IMR-90 (cell line): ENCODE data around the gene FAM219A. TPM values are rescaled to one million over a fixed set of nuclear protein-coding genes. Genes with fewer than 3 reads are reported as not detected.

Experiments
- ATAC-seq: fragments of 200-7000 bp; cut with Tn5 transposase; 2 replicates; pipeline ENCODE4 v1.9.1; 2020; ENCODE audit warnings: low read depth, mild to moderate bottlenecking, moderate library complexity
- BruUV-seq: library from RNA; stranded (reverse); fragments of 400-500 nt; replicated peaks from 2 replicates; lab custom pipeline; 2021; lab: Mats Ljungman, UMichigan
- CTCF ChIA-PET: fragments of 300-600 bp; formaldehyde crosslinking; extraction: SDS; loops from one replicate; lab custom pipeline; 2021; ENCODE audit warnings: antibody characterized with exemption; lab: Yijun Ruan, JAX
- POLR2A ChIA-PET: fragments of 300-600 bp; sonication (Branson Sonifier 250); formaldehyde crosslinking; loops from one replicate; lab custom pipeline; 2022; ENCODE audit warnings: antibody characterized with exemption; ENCODE audit not compliant: unreplicated experiment; lab: Charles Lee
- DNase-seq: peaks from one replicate; pipeline ENCODE4 v3.0.0; 2013
- H2AFZ ChIP-seq: replicated peaks from 2 replicates; pipeline ENCODE3; 2013; ENCODE audit warnings: low read length, mild to moderate bottlenecking; ENCODE audit not compliant: poor library complexity
- H2AK5ac ChIP-seq: 2 replicates; pipeline ENCODE4 v1.6.1; 2013; ENCODE audit warnings: low read depth, low read length, inconsistent platforms
- H2AK9ac ChIP-seq: replicated peaks from 2 replicates; pipeline ENCODE3; 2013; ENCODE audit warnings: mild to moderate bottlenecking, low read depth, low read length, moderate library complexity; ENCODE audit not compliant: poor library complexity
- H2BK120ac ChIP-seq: 2 replicates; pipeline ENCODE4 v1.6.1; 2013; ENCODE audit warnings: low read depth, low read length, inconsistent platforms
- H2BK15ac ChIP-seq: 3 replicates; pipeline ENCODE4 v1.6.1; 2013; ENCODE audit warnings: low read depth, low read length, inconsistent platforms
- H2BK20ac ChIP-seq: 2 replicates; pipeline ENCODE4 v1.6.1; 2013; ENCODE audit warnings: low read depth, mild to moderate bottlenecking, inconsistent platforms, low read length, moderate library complexity
- H2BK5ac ChIP-seq: 2 replicates; pipeline ENCODE4 v1.6.1; 2013; ENCODE audit warnings: mild to moderate bottlenecking, low read depth, low read length, inconsistent platforms; ENCODE audit not compliant: poor library complexity, severe bottlenecking
- H3K14ac ChIP-seq: replicated peaks from 2 replicates; pipeline ENCODE4 v1.6.1; 2013; ENCODE audit warnings: low read depth, low read length, inconsistent platforms
- H3K18ac ChIP-seq: 2 replicates; pipeline ENCODE4 v1.6.1; 2013; ENCODE audit warnings: low read depth, low read length, control low read depth
- H3K23ac ChIP-seq: 2 replicates; pipeline ENCODE4 v1.6.1; 2013; ENCODE audit warnings: low read depth, low read length, inconsistent platforms
- H3K27ac ChIP-seq: 2 replicates; pipeline ENCODE4 v1.5.1; 2013; ENCODE audit warnings: mild to moderate bottlenecking, control low read depth, low read length; ENCODE audit not compliant: insufficient read depth
- H3K27me3 ChIP-seq: 2 replicates; pipeline ENCODE4 v1.6.1; 2013; ENCODE audit warnings: low read length; ENCODE audit not compliant: control insufficient read depth, insufficient read depth
- H3K36me3 ChIP-seq: 2 replicates; pipeline ENCODE4 v1.6.1; 2013; ENCODE audit warnings: low read length, mixed read lengths; ENCODE audit not compliant: control insufficient read depth, insufficient read depth
- H3K4ac ChIP-seq: 2 replicates; pipeline ENCODE4 v1.6.1; 2013; ENCODE audit warnings: low read depth, low read length, inconsistent platforms
- H3K4me1 ChIP-seq: 2 replicates; pipeline ENCODE4 v1.6.1; 2013; ENCODE audit warnings: low read length, mixed read lengths; ENCODE audit not compliant: control insufficient read depth, insufficient read depth
- H3K4me2 ChIP-seq: 2 replicates; pipeline ENCODE4 v1.6.1; 2013; ENCODE audit warnings: low read depth, mild to moderate bottlenecking, control low read depth, low read length, moderate library complexity
- H3K4me3 ChIP-seq: 2 replicates; pipeline ENCODE4 v1.5.1; 2013; ENCODE audit warnings: low read depth, mild to moderate bottlenecking, control low read depth, low read length, moderate library complexity; ENCODE audit not compliant: insufficient read depth
- H3K56ac ChIP-seq: 2 replicates; pipeline ENCODE4 v1.6.1; 2013; ENCODE audit warnings: low read length, inconsistent platforms; ENCODE audit not compliant: insufficient read depth; ENCODE audit errors: extremely low read depth
- H3K79me1 ChIP-seq, 2 experiments: 2 replicates each; pipeline ENCODE4 v1.6.1; 2013; ENCODE audit warnings: low read length in 2 of 2, inconsistent platforms in 1 of 2, low read depth in 1 of 2
- H3K9ac ChIP-seq: 2 replicates; pipeline ENCODE4 v1.6.1; 2013; ENCODE audit warnings: low read depth, low read length, control low read depth
- H3K9me1 ChIP-seq: 2 replicates; pipeline ENCODE4 v1.6.1; 2013; ENCODE audit warnings: low read length, inconsistent platforms; ENCODE audit not compliant: insufficient read depth
- H3K9me3 ChIP-seq: 2 replicates; pipeline ENCODE4 v1.6.1; 2013; ENCODE audit warnings: low read length; ENCODE audit not compliant: control insufficient read depth, insufficient read depth
- H4K20me1 ChIP-seq: 2 replicates; pipeline ENCODE4 v1.6.1; 2013; ENCODE audit warnings: low read length, inconsistent platforms; ENCODE audit not compliant: insufficient read depth
- H4K5ac ChIP-seq: 2 replicates; pipeline ENCODE4 v1.6.1; 2013; ENCODE audit warnings: mild to moderate bottlenecking, low read depth, low read length, control low read depth
- H4K8ac ChIP-seq, 2 experiments: 2 replicates each; pipeline ENCODE4 v1.6.1; 2013; ENCODE audit warnings: low read depth in 2 of 2, low read length in 2 of 2, control low read depth in 1 of 2, inconsistent platforms in 1 of 2
- H4K91ac ChIP-seq: 2 replicates; pipeline ENCODE4 v1.6.1; 2013; ENCODE audit warnings: low read depth, low read length, inconsistent platforms; ENCODE audit not compliant: insufficient read depth
- BHLHE40 ChIP-seq: fragments of 150-350 bp; IDR thresholded peaks from 2 replicates; pipeline ENCODE4 v1.6.1; 2016; ENCODE audit warnings: mild to moderate bottlenecking, low read depth, low read length
- CEBPB ChIP-seq: IDR thresholded peaks from 2 replicates; pipeline ENCODE4 v1.6.1; 2012; ENCODE audit warnings: low read depth, low read length, improper control_type of control experiment
- CHD1 ChIP-seq: IDR thresholded peaks from 2 replicates; pipeline ENCODE4 v1.6.1; 2012; ENCODE audit warnings: low read depth, low read length, improper control_type of control experiment
- CTCF ChIP-seq: conservative IDR thresholded peaks from 2 replicates; pipeline ENCODE4 v1.5.1; 2012; ENCODE audit warnings: mild to moderate bottlenecking, low read depth, low read length, improper control_type of control experiment
- ELK1 ChIP-seq: fragments of 150-350 bp; IDR thresholded peaks from 2 replicates; pipeline ENCODE4 v1.6.1; 2016; ENCODE audit warnings: low read depth, mild to moderate bottlenecking, low read length, moderate library complexity, borderline replicate concordance
- FOS ChIP-seq: fragments of 150-350 bp; IDR thresholded peaks from 2 replicates; pipeline ENCODE4 v1.6.1; 2016; ENCODE audit warnings: low read depth, low read length
- MAFK ChIP-seq: IDR thresholded peaks from 2 replicates; pipeline ENCODE4 v1.6.1; 2012; ENCODE audit warnings: low read depth, low read length, improper control_type of control experiment
- MAZ ChIP-seq: IDR thresholded peaks from 2 replicates; pipeline ENCODE4 v1.6.1; 2012; ENCODE audit warnings: low read depth, mild to moderate bottlenecking, low read length, improper control_type of control experiment, moderate library complexity, borderline replicate concordance
- MXI1 ChIP-seq: IDR thresholded peaks from 2 replicates; pipeline ENCODE4 v1.6.1; 2012; ENCODE audit warnings: low read depth, mild to moderate bottlenecking, low read length, moderate library complexity, borderline replicate concordance
- NFE2L2 ChIP-seq: fragments of 150-350 bp; IDR thresholded peaks from 2 replicates; pipeline ENCODE4 v1.6.1; 2016; ENCODE audit warnings: low read depth, mild to moderate bottlenecking, low read length
- POLR2A ChIP-seq: IDR thresholded peaks from 2 replicates; pipeline ENCODE4 v1.6.1; 2012; ENCODE audit warnings: mild to moderate bottlenecking, low read depth, low read length
- RAD21 ChIP-seq: IDR thresholded peaks from 2 replicates; pipeline ENCODE4 v1.6.1; 2012; ENCODE audit warnings: low read length, improper control_type of control experiment
- RCOR1 ChIP-seq: IDR thresholded peaks from 2 replicates; pipeline ENCODE4 v1.6.1; 2012; ENCODE audit warnings: mild to moderate bottlenecking, low read length, improper control_type of control experiment; ENCODE audit not compliant: insufficient replicate concordance
- RFX5 ChIP-seq: IDR thresholded peaks from 2 replicates; pipeline ENCODE4 v1.8.0; 2012; ENCODE audit warnings: low read depth, mild to moderate bottlenecking, low read length, moderate library complexity
- SMC3 ChIP-seq: fragments of 150-350 bp; IDR thresholded peaks from 2 replicates; pipeline ENCODE4 v1.6.1; 2016; ENCODE audit warnings: low read depth, mild to moderate bottlenecking, antibody characterized with exemption, low read length, moderate library complexity
- USF2 ChIP-seq: fragments of 150-350 bp; IDR thresholded peaks from 2 replicates; pipeline ENCODE4 v1.6.1; 2017; ENCODE audit warnings: mild to moderate bottlenecking, antibody characterized with exemption, low read length, low read depth
- WGBS, 2 experiments: methylation state at CpG; one replicate each; pipeline versions ENCODE4 v1.1.5 to v1.1.7; 2013; ENCODE audit warnings: missing lambda C conversion rate in 2 of 2; ENCODE audit not compliant: insufficient read length in 1 of 2; ENCODE audit errors: extremely low coverage in 2 of 2; 5-methylcytosine and 5-hydroxymethylcytosine counted together
- dilution Hi-C: fragments of 300-500 bp; cut with HindIII; formaldehyde crosslinking; loops from one replicate; pipeline ENCODE4 v1.14.3; 2018; ENCODE audit warnings: low sequenced_read_pairs; ENCODE audit not compliant: unreplicated experiment
- in situ Hi-C: fragments of 300-500 bp; cut with MboI; formaldehyde crosslinking; loops from 3 replicates; pipeline ENCODE4 v1.14.3; 2019; ENCODE audit warnings: low sequenced_read_pairs, inconsistent platforms, mixed read lengths
- intact Hi-C: fragments of 100-400 bp; cut with micrococcal nuclease; formaldehyde crosslinking; loops from 2 replicates; pipeline ENCODE4 v1.10.0; 2022
- polyA plus RNA-seq, 3 experiments: library from polyadenylated mRNA; depleted of rRNA; stranded (reverse); fragments of >200 nt; gene quantifications; 2 replicates each; pipeline ENCODE4 v1.2.3, GENCODE V29; 2012; ENCODE audit warnings: low replicate concordance in 1 of 3
- total RNA-seq: library from RNA; depleted of rRNA; stranded (reverse); fragments of >200 nt; gene quantifications from 2 replicates; pipeline ENCODE4 v1.2.3, GENCODE V29; 2012

Gene FAM219A
- total and polyA plus RNA-seq, 2 of the 4 experiments (the other 2 are of a cell fraction): 4.8 to 20.8 TPM

- H3K9ac ChIP-seq: no peak overlapping the region
- no peak overlapping the region for H3K56ac ChIP-seq
- no peak overlapping the region for H2BK20ac ChIP-seq
- intact Hi-C loops: no loop called here
- no peak overlapping the region for H3K4me2 ChIP-seq
- no peaks in the 10 kb centered on the region for H3K9me3 ChIP-seq
- H3K4me3 ChIP-seq: no peak overlapping the region
- H4K5ac ChIP-seq: no peak overlapping the region
- no peaks in the 10 kb centered on the region for H3K27me3 ChIP-seq
- no peaks in the 10 kb centered on the region for H3K79me1 ChIP-seq
- H3K23ac ChIP-seq: no peak overlapping the region
- no peak overlapping the region for H3K14ac ChIP-seq
- BruUV-seq: no TSS peak
- no peak overlapping the region for H2BK120ac ChIP-seq
- H3K36me3 ChIP-seq: peaks cover 52% of the 10 kb centered on the region
- no peak overlapping the region for H2BK15ac ChIP-seq
- no peak overlapping the region for H2AK9ac ChIP-seq
- no peak overlapping the region for H3K18ac ChIP-seq
- H2BK5ac ChIP-seq: no peak overlapping the region
- ATAC-seq (no peak), DNase-seq (no peak)
- H2AK5ac ChIP-seq: no peak overlapping the region
- WGBS, 2 experiments: 90% methylated on average over 2 of the region's 12 CpGs; no CpG with 5 or more reads in 1 of the 2 experiments
- H4K8ac ChIP-seq: no peak overlapping the region
- no peak overlapping the region for H4K91ac ChIP-seq
- H3K9me1 ChIP-seq: 0 out of 2 replicates have a peak, but pooled peaks cover 3% of the 10 kb centered on the region
- peaks cover 8% of the 10 kb centered on the region for H4K20me1 ChIP-seq
- no peak overlapping the region for H3K4ac ChIP-seq
- TF ChIP-seq FOS (no peak), NFE2L2 (no peak), USF2 (no peak), MAFK (no peak), RAD21 (no peak), MXI1 (no peak), CEBPB (no peak), CTCF (no peak), SMC3 (no peak), BHLHE40 (no peak), ELK1 (no peak), MAZ (no peak), RFX5 (no peak), RCOR1 (no peak), POLR2A (no peak), CHD1 (no peak)
- in situ Hi-C loops: no loop called here
- no peak overlapping the region for H3K27ac ChIP-seq
- no peak overlapping the region for H2AFZ ChIP-seq
- ChIA-PET POLR2A (no interaction called here), CTCF (no interaction called here)
- dilution Hi-C loops: no loop called here
- no peaks in the 10 kb centered on the region for H3K4me1 ChIP-seq
These were observed 58.1 kb downstream of the FAM219A start for GRCh38 chr9:34400275-34400674.
